Stomach (tissue), 4 donors: ENCODE results near the gene KCNQ1.

Experiments used
- POLR2A ChIP-seq, 4 donors: fragments of 450-650 bp; IDR thresholded peaks; one replicate each; pipeline ENCODE4 v1.6.1; 2016; ENCODE audit warnings: antibody characterized with exemption in 4 of 4, control low read depth in 2 of 4, mild to moderate bottlenecking in 1 of 4, moderate library complexity in 1 of 4
- POLR2AphosphoS5 ChIP-seq, 3 donors: sonication (generic); formaldehyde crosslinking; IDR thresholded peaks; one replicate each; pipeline ENCODE4 v1.6.1; 2016; ENCODE audit warnings: antibody characterized with exemption in 3 of 3
- TF ChIP-seq, protein P1 (sequence below), 7 experiments: fragments of 450-650 bp in 4 of 7; fragments of 200-600 bp in 3 of 7; sonication (generic) in 3 of 7; IDR thresholded peaks; one replicate each; pipeline ENCODE4 v1.5.1; 2016 to 2019; ENCODE audit warnings: antibody characterized with exemption in 7 of 7, control low read depth in 2 of 7, mild to moderate bottlenecking in 1 of 7

DNA sequence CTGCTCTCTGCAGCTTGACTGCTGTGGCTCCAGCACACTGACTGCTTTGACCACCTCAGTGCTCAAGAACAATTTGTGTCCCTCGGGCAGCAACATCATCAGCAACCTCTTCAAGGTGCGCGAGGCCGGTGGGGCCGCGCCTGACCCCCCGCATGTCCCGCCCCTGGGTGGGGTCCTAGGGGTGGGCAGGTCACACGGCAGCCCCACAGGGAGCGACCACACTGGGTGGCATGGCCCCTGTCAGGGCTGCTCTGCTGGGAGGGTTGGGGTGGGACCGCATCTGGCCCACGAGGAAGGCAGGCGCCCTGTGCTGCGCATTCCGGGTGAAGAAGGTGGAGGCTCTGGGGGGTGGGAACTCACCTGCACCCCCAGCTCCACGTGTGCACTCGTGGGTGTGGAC lies 49.0 kb upstream of the KCNQ1 start:
- TF ChIP-seq, protein P1, sequence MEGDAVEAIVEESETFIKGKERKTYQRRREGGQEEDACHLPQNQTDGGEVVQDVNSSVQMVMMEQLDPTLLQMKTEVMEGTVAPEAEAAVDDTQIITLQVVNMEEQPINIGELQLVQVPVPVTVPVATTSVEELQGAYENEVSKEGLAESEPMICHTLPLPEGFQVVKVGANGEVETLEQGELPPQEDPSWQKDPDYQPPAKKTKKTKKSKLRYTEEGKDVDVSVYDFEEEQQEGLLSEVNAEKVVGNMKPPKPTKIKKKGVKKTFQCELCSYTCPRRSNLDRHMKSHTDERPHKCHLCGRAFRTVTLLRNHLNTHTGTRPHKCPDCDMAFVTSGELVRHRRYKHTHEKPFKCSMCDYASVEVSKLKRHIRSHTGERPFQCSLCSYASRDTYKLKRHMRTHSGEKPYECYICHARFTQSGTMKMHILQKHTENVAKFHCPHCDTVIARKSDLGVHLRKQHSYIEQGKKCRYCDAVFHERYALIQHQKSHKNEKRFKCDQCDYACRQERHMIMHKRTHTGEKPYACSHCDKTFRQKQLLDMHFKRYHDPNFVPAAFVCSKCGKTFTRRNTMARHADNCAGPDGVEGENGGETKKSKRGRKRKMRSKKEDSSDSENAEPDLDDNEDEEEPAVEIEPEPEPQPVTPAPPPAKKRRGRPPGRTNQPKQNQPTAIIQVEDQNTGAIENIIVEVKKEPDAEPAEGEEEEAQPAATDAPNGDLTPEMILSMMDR (IDR thresholded peaks at IDR 0.05) = no peak
- TF ChIP-seq POLR2AphosphoS5 (IDR thresholded peaks at IDR 0.05) = no peak
- TF ChIP-seq POLR2A (IDR thresholded peaks at IDR 0.05) = no peak
